Measurements from ENCODE around the gene ZBTB17.

- TF ChIP-seq, protein P1, sequence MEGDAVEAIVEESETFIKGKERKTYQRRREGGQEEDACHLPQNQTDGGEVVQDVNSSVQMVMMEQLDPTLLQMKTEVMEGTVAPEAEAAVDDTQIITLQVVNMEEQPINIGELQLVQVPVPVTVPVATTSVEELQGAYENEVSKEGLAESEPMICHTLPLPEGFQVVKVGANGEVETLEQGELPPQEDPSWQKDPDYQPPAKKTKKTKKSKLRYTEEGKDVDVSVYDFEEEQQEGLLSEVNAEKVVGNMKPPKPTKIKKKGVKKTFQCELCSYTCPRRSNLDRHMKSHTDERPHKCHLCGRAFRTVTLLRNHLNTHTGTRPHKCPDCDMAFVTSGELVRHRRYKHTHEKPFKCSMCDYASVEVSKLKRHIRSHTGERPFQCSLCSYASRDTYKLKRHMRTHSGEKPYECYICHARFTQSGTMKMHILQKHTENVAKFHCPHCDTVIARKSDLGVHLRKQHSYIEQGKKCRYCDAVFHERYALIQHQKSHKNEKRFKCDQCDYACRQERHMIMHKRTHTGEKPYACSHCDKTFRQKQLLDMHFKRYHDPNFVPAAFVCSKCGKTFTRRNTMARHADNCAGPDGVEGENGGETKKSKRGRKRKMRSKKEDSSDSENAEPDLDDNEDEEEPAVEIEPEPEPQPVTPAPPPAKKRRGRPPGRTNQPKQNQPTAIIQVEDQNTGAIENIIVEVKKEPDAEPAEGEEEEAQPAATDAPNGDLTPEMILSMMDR (IDR thresholded peaks at IDR 0.05) = no peak
- no peak for TF ChIP-seq TCF7L2 (IDR thresholded peaks at IDR 0.05; ENCODE audit: low read depth, low read length)
- TF ChIP-seq, protein P2, sequence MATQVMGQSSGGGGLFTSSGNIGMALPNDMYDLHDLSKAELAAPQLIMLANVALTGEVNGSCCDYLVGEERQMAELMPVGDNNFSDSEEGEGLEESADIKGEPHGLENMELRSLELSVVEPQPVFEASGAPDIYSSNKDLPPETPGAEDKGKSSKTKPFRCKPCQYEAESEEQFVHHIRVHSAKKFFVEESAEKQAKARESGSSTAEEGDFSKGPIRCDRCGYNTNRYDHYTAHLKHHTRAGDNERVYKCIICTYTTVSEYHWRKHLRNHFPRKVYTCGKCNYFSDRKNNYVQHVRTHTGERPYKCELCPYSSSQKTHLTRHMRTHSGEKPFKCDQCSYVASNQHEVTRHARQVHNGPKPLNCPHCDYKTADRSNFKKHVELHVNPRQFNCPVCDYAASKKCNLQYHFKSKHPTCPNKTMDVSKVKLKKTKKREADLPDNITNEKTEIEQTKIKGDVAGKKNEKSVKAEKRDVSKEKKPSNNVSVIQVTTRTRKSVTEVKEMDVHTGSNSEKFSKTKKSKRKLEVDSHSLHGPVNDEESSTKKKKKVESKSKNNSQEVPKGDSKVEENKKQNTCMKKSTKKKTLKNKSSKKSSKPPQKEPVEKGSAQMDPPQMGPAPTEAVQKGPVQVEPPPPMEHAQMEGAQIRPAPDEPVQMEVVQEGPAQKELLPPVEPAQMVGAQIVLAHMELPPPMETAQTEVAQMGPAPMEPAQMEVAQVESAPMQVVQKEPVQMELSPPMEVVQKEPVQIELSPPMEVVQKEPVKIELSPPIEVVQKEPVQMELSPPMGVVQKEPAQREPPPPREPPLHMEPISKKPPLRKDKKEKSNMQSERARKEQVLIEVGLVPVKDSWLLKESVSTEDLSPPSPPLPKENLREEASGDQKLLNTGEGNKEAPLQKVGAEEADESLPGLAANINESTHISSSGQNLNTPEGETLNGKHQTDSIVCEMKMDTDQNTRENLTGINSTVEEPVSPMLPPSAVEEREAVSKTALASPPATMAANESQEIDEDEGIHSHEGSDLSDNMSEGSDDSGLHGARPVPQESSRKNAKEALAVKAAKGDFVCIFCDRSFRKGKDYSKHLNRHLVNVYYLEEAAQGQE (IDR thresholded peaks at IDR 0.05; ENCODE audit: insufficient read depth in 1 of 2, low read depth in 2 of 2, low read length in 1 of 2) = no peak
- no peak for TF ChIP-seq POLR2AphosphoS5 (IDR thresholded peaks at IDR 0.05; ENCODE audit: low read depth, low read length)
- no peak for TF ChIP-seq SIN3A (IDR thresholded peaks at IDR 0.05; ENCODE audit: borderline replicate concordance, insufficient read depth, low read depth, low read length)
Observed at GRCh38 chr1:15988856-15989736, 13.2 kb upstream of the ZBTB17 start.

Data from Panc1 (cell line).